ENCODE data around the gene MRPL39.

GRCh38 chr21:25608044-25608737 is 910 bp upstream of the MRPL39 start:
- TF ChIP-seq CTCF (IDR thresholded peaks at IDR 0.05; ENCODE audit: low read length): peak; percentile 95
- TF ChIP-seq EZH2phosphoT487 (IDR thresholded peaks at IDR 0.05; ENCODE audit: low read length): no peak
- TF ChIP-seq EZH2 (optimal IDR thresholded peaks at IDR 0.05; ENCODE audit: low read depth, low read length): no peak
